ENCODE data around the gene STAT5B. TPM values are rescaled to one million over a fixed set of nuclear protein-coding genes. Genes with fewer than 3 reads are reported as not detected.
A peak's percentile ranks its signal among the peaks of the same experiment; 100 is the strongest.

STAT5B gene
- total RNA-seq, 2 donors from 2014 or later, result 34.2 to 39.2 TPM

GRCh38 chr17:42288803-42289610 is 12.8 kb upstream of the STAT5B start:
- peak; percentile 51 to 75 for DNase-seq
- intact Hi-C loops (cut with DNase I, micrococcal nuclease), result no loop called here
- ATAC-seq, result peak; percentile 69

DNA sequence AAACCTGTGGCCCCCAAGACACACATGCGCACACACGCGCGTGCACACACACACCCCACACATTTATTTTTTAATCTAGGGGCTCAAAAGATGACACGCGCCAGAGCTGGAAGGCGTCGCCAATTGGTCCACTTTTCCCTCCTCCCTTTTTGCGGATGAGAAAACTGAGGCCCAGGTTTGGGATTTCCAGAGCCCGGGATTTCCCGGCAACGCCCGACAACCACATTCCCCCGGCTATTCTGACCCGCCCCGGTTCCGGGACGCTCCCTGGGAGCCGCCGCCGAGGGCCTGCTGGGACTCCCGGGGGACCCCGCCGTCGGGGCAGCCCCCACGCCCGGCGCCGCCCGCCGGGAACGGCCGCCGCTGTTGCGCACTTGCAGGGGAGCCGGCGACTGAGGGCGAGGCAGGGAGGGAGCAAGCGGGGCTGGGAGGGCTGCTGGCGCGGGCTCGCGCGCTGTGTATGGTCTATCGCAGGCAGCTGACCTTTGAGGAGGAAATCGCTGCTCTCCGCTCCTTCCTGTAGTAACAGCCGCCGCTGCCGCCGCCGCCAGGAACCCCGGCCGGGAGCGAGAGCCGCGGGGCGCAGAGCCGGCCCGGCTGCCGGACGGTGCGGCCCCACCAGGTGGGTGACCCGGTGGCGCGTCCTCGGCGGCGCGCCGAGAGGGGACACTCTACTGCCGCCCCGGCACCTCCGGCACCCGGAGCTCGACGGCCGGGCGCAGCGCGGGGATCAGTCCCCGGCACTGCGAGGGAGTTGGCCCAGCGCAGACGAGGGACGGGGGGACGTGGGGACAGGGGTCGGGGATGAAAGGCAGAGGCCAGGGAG is 12.0 kb upstream of the STAT5B start, which contains the start of gene STAT5A:
STAT5A (plus strand) TSS at position 522 of the 826 bp plus-strand sequence. CDS start 914 bp downstream, outside the sequence.
- peak; percentile 91 to 93 for DNase-seq
- peak; percentile 90 for ATAC-seq
- intact Hi-C loops (cut with DNase I, micrococcal nuclease), result no loop called here

- intact Hi-C loops (cut with DNase I, micrococcal nuclease), result no loop called here
- ATAC-seq, result no peak
These were observed 11.2 kb upstream of the STAT5B start for GRCh38 chr17:42287305-42287976.

DNA sequence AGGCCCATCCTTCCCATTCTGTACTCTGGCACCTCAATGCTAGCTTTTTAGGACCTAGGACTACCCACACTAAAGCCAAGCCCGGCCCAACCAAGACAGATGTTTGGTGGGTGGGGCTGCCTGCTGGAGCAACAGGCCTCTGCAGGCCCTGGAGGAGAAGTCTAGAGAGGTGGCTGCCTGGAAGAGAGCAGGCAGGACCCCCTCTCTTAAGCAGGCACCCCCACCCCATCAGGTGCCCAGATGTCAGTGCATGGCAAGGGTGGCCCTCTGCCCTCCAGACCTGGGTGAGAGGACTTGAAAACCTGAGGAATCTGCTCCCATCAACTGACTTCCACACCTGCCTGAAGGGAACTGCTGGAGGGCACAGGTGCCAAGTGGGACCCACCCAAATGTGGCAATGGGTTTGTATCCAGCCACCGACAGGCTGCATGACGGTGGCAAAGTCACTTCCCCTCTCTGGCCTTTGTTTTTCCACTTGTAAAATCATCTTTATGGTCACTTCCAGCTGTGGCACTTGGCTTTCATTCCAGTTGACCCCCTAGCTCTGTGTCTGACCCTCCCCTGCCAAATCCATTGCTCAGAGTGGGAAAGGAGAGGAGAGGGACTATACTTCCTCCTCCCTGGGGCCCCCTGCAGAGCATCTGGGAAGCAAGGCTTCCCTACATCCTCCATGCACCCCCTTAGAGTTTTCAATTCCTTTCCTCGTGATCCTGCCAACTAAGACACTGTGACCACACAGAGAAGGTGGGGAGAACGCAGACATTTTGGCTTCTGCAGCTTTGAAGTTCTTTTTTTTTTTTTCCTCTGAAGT is 10.4 kb upstream of the STAT5B start:
- intact Hi-C loops (cut with DNase I, micrococcal nuclease), result no loop called here
- ATAC-seq (no peak), DNase-seq (peak in 1 of 2 donors; percentile 34)

More at GRCh38 chr17:42287305-42287976, 11.2 kb upstream of the STAT5B start:
- peak; percentile 58 to 61 for DNase-seq

GRCh38 chr17:42285346-42286050 is 9.3 kb upstream of the STAT5B start:
- intact Hi-C loops (cut with DNase I, micrococcal nuclease), result no loop called here
- DNase-seq (no peak), ATAC-seq (no peak)

- ATAC-seq, result no peak
- no peak for DNase-seq
- intact Hi-C loops (cut with DNase I, micrococcal nuclease), result no loop called here
These were observed 8.4 kb upstream of the STAT5B start for GRCh38 chr17:42284566-42284965.

DNA sequence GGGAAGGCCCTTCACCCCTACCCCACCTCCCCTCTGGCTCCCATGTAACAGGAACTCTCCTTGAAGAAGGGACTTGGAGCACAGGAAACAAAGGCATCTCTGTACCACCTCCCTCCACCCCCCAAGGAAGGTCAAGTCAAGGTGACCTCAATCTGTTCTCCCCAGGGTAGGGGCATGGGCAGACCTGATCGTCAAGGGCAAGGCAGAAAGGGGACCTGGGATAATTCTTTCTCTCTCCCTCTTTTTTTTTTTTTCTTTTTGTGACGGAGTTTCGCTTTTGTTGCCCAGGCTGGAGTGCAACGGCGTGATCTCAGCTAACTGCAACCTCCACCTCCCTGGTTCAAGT is 7.8 kb upstream of the STAT5B start:
- DNase-seq (no peak), ATAC-seq (no peak)
- intact Hi-C loops (cut with DNase I, micrococcal nuclease), result no loop called here

GRCh38 chr17:42283241-42284023 is 7.2 kb upstream of the STAT5B start:
- ATAC-seq, result no peak

DNA sequence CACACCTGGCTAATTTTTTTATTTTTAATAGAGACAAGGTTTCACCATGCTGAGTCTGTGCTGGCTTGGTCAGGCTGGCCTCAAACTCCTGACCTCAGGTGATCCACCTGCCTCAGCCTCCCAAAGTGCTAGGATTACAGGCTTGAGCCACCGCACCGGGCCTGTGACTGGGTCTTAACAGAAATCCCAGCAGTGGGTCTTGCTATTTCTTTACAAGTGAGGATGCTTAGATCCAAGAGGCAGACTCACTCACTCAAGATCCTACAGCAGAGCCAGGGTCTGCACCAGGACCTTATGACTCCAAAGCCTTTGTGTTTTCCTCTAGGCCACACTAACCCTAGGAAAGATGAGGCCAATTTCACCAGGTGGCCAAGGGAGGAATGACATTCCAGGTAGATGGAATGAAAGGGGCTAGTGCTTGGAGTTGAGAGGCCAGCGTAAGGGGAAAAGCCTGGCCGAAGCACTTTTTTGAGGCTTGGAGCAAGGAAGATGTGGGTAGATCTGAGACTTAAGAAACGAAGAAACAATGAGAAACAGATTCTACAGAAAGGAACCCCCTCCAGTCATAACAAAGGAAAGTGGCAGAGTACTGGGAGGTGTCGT is 6.4 kb upstream of the STAT5B start:
- DNase-seq (no peak), ATAC-seq (no peak)
- intact Hi-C loops (cut with DNase I, micrococcal nuclease), result no loop called here

More at GRCh38 chr17:42283241-42284023, 7.2 kb upstream of the STAT5B start:
- no peak for DNase-seq
- intact Hi-C loops (cut with DNase I, micrococcal nuclease), result no loop called here

GRCh38 chr17:42281571-42282096 is 5.4 kb upstream of the STAT5B start:
- ATAC-seq (peak; percentile 14), DNase-seq (no peak)
- intact Hi-C loops (cut with DNase I, micrococcal nuclease), result no loop called here

DNA sequence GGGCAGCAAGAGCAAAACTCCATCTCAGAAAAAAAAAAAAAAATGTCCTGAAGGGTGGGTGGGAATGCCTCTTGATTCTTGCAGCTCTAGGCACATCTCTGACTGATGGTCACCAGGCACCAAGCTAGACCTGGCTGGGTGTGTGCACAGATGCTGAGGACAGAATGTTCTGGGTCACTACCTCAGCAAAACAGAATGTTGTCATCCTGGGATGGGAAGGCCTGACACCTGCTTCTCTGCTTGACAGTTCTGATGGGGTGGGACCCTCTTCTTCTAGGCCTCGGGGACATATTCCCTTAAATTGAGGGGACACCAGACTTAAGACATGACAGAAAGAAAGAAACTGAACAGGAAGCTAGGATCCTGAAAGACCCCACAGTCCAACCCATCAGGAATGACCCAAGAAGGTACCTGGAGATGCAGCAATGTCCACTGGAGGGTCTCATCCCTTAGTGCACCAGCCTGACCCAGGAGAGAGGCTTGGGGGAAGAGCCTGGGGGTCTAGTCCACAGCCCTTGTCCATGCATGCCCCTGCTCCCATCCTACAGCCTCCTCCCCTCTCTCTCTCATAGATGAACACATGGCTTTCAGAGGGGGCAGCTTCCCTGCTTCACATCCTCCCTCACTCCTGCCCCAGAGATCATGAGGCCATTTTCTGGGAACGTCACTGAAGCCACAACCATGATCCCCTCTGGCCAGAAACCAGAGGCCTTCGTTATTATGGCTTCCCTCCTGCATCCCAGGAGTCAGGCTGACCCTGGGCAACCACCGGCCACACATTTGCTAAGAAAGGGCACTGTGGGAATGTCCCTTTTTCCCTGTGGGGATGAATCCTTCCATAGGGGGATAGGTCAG is 3.8 kb upstream of the STAT5B start:
- DNase-seq (no peak), ATAC-seq (no peak)
- intact Hi-C loops (cut with DNase I, micrococcal nuclease), result no loop called here

DNA sequence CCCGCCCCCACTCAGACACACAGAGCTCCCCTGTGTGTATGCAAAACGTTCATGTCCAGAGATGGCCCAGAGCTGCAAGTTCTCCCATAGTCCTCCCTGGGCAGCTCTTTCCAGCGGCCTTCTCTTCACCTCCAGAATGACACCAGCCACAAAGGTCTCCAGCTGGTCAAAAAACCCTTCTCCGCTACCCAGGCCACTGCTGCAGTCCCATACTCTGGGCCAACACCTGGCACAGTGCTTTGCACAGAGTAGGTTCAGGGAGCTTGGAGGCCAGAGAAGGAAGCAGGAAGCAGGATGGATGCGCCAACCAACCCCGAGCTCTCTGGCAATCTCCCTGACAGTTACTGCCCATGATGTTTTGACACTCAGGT is 1.1 kb upstream of the STAT5B start:
- ATAC-seq, result peak; percentile 21

GRCh38 chr17:42276609-42277341 is 584 bp upstream of the STAT5B start:
- peak; percentile 74 to 77 for DNase-seq
- intact Hi-C loops (cut with DNase I, micrococcal nuclease), result no loop called here
- ATAC-seq, result peak; percentile 38

More for the DNA sequence above, 1.1 kb upstream of the STAT5B start:
- peak in 1 of 2 donors; percentile 25 for DNase-seq
- intact Hi-C loops (cut with DNase I, micrococcal nuclease), result no loop called here

GRCh38 chr17:42275527-42276358 is 448 bp downstream of the STAT5B start:
- ATAC-seq (peak; percentile 56), DNase-seq (peak in 1 of 2 donors; percentile 35)
- intact Hi-C loops (cut with DNase I, micrococcal nuclease), result no loop called here

Data from left colon (tissue), 2 donors.